ENCODE data around the gene ALDOA. TPM values are rescaled to one million over a fixed set of nuclear protein-coding genes. Genes with fewer than 3 reads are reported as not detected.
A peak's percentile ranks its signal among the peaks of the same experiment; 100 is the strongest.
"Not testable (repeated sequence)": the region's sequence is repeated elsewhere in the genome, so short reads cannot be mapped to it uniquely, and the experiment has no call there.

ALDOA gene
- total RNA-seq, 4 donors from 2014 or later = 1,024 to 1,551 (median 1,380) TPM

GRCh38 chr16:30030841-30031413 lies 34.6 kb upstream of the ALDOA start, which contains the start of gene TLCD3B:
Gene TLCD3B, minus strand, starts transcription at chr16:30031271. Its CDS starts 744 bp downstream, at chr16:30030527.
- peaks cover 0 to 99% (median 17%) of the 10 kb centered on the region in 4 donors for H3K27me3 ChIP-seq
- TF ChIP-seq CTCF (IDR thresholded peaks at IDR 0.05) (no peak), POLR2A (IDR thresholded peaks at IDR 0.05) (no peak)

GRCh38 chr16:30031477-30031918 lies 34.1 kb upstream of the ALDOA start:
- Histone ChIP-seq H3K27me3 (peaks cover 0 to 99% (median 17%) of the 10 kb centered on the region in 4 donors), H3K9me3 (no peaks in the 10 kb centered on the region), H3K36me3 (no peaks in the 10 kb centered on the region), H3K27ac (no peak overlapping the region), H3K4me1 (peaks cover 6 to 14% (median 11%) of the 10 kb centered on the region in 3 donors), H3K4me3 (no peak overlapping the region)
- no peak for TF ChIP-seq CTCF (IDR thresholded peaks at IDR 0.05)
- no peak for TF ChIP-seq POLR2A (IDR thresholded peaks at IDR 0.05)
- no peak for DNase-seq
- intact Hi-C loops (cut with DNase I) = no loop called here
- 21% methylated on average over 8 of the region's 11 CpGs; no CpG with 5 or more reads in 1 of the 2 donors for WGBS, 2 donors

More at GRCh38 chr16:30030841-30031413, 34.6 kb upstream of the ALDOA start, which contains the start of gene TLCD3B:
- no peak for DNase-seq
- no peaks in the 10 kb centered on the region for H3K9me3 ChIP-seq
- no peaks in the 10 kb centered on the region for H3K36me3 ChIP-seq
- H3K4me1 ChIP-seq = peaks cover 6 to 14% (median 11%) of the 10 kb centered on the region in 3 donors
- 0 to 2% methylated on average over 7 to 18 of the region's 27 CpGs for WGBS, 2 donors
- no peak within 1 kb of the TSS for H3K27ac ChIP-seq
- peak within 1 kb of the TSS in 1 of 4 donors; percentile 37 for H3K4me3 ChIP-seq
- intact Hi-C loops (cut with DNase I) = no loop called here

- Histone ChIP-seq H3K27ac (no peak overlapping the region), H3K36me3 (no peaks in the 10 kb centered on the region), H3K4me3 (no peak overlapping the region), H3K9me3 (no peaks in the 10 kb centered on the region), H3K27me3 (peaks cover 0 to 95% (median 17%) of the 10 kb centered on the region in 4 donors), H3K4me1 (peaks cover 6 to 14% (median 11%) of the 10 kb centered on the region in 3 donors)
- no peak for DNase-seq
- 24 to 28% methylated on average over 11 of the region's 12 CpGs for WGBS, 2 donors
- peak; percentile 52 to 75 (median 65) for TF ChIP-seq CTCF (IDR thresholded peaks at IDR 0.05)
- no peak for TF ChIP-seq POLR2A (IDR thresholded peaks at IDR 0.05)
- intact Hi-C loops (cut with DNase I) = no loop called here
Observed at GRCh38 chr16:30032083-30032819, 33.3 kb upstream of the ALDOA start.

GRCh38 chr16:30033270-30033669 lies 32.3 kb upstream of the ALDOA start:
- Histone ChIP-seq H3K27ac (no peak overlapping the region), H3K4me3 (no peak overlapping the region), H3K9me3 (no peaks in the 10 kb centered on the region), H3K4me1 (peaks cover 6 to 14% (median 11%) of the 10 kb centered on the region in 3 donors), H3K36me3 (no peaks in the 10 kb centered on the region), H3K27me3 (peaks cover 0 to 85% (median 17%) of the 10 kb centered on the region in 4 donors)
- no peak for DNase-seq
- intact Hi-C loops (cut with DNase I) = no loop called here
- WGBS, 2 donors = 50 to 60% methylated on average over 7 of the region's 7 CpGs
- no peak for TF ChIP-seq POLR2A (IDR thresholded peaks at IDR 0.05)
- TF ChIP-seq CTCF (IDR thresholded peaks at IDR 0.05) = no peak

- Histone ChIP-seq H3K36me3 (no peaks in the 10 kb centered on the region), H3K4me3 (no peak overlapping the region), H3K9me3 (no peaks in the 10 kb centered on the region), H3K27me3 (peaks cover 0 to 33% (median 2%) of the 10 kb centered on the region in 4 donors), H3K27ac (no peak overlapping the region), H3K4me1 (no peaks in the 10 kb centered on the region)
- TF ChIP-seq CTCF (IDR thresholded peaks at IDR 0.05) (no peak), POLR2A (IDR thresholded peaks at IDR 0.05) (no peak)
- no peak for DNase-seq
- intact Hi-C loops (cut with DNase I) = no loop called here
- 62 to 64% methylated on average over 5 of the region's 5 CpGs for WGBS, 2 donors
Observed at GRCh38 chr16:30040221-30040620, 25.3 kb upstream of the ALDOA start.

- DNase-seq = not testable (repeated sequence)
- 85 to 86% methylated on average over 4 to 5 of the region's 5 CpGs for WGBS, 2 donors
Observed at GRCh38 chr16:30040690-30041089, 24.9 kb upstream of the ALDOA start.

More at GRCh38 chr16:30040690-30041089, 24.9 kb upstream of the ALDOA start:
- H3K27ac ChIP-seq; H3K36me3 ChIP-seq; H3K4me1 ChIP-seq; H3K9me3 ChIP-seq; intact Hi-C loops (cut with DNase I); H3K4me3 ChIP-seq: not testable (repeated sequence)
- peaks cover 0 to 28% (median 2%) of the 10 kb centered on the region in 4 donors for H3K27me3 ChIP-seq

Measured in esophagus squamous epithelium (tissue), 5 donors.